ENCODE measurements around the gene RAB11FIP4.

RAB11FIP4 gene

DNA sequence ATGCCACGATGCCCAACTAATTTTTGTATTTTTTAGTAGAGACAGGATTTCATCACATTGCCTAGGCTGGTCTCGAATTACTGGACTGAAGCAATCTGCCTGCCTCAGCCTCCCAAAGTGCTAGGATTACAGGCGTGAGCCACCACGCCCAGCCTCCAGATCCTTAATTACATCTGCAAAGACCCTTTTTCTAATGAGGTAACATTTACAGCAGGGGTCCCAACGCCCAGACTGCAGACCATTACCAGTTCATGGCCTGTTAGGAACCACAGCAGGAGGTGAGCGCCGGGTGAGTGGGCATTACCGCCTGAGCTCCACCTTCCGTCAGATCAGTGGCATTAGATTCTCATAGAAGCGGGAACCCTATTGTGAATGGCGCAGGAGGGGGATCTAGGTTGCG is 4.0 kb upstream of the RAB11FIP4 start:
- DNase-seq: no peak

DNA sequence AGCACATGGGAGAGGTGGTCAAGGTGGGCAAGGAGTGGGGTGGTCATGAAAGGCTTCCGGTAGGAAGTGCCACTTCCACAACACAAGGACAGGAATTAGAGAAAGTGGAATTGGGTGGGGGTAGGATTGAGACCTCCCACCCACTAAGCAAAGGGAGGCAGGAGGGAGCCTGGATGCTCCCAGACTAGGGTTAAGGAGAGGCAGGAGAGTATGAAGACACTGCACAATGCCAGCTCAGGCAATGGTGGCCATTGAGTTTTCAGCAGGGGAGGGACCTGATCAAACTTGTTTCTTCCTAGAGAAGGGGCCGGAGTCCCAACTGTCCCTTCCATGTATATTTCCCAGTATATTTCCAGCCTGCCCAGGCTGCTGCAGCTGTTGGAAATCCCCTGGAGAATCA is 3.1 kb upstream of the RAB11FIP4 start:
- DNase-seq: no peak

DNA sequence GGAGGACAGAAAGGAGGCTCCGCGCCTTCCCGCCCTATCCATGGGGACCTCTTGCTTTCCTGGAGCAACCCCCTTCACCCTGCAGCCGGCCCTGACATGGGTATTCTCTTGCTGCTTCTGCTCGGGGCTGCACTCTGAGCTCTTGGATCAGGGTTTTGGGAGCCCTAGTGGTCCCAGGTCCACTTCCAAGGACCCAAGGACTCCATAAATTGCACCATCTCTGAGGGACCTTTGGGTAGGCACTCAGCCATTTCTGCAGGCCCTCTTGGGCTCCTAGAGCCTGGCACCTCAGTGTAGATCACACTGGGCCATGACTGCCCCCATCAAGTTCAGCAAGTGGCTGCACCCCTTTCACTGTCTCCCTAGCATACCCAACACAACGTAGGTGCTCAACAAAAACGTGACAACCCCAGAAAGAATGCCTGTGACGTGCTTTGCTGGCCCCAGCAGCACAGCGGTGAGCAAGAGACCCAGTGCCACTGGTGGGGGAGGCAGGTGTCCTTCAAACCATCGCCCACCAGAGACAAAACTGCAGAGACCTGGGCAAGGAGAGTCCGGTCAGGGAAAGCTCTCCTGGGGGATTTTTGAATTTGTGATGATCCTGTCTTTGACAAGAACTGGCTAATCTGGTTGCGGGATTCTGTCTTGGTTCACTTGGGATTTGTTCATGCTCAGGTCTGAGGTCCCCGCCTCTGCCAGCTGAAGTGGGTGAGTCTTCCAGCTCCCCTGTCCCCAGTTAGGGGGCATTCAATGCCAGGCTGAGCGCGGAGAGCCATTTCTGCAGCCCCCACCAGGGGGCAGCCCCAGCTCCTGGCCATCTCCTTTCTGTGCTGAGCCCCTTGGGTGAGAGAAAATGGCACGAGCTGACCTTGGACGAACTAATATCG is 2.5 kb upstream of the RAB11FIP4 start:
- no peak for DNase-seq

DNA sequence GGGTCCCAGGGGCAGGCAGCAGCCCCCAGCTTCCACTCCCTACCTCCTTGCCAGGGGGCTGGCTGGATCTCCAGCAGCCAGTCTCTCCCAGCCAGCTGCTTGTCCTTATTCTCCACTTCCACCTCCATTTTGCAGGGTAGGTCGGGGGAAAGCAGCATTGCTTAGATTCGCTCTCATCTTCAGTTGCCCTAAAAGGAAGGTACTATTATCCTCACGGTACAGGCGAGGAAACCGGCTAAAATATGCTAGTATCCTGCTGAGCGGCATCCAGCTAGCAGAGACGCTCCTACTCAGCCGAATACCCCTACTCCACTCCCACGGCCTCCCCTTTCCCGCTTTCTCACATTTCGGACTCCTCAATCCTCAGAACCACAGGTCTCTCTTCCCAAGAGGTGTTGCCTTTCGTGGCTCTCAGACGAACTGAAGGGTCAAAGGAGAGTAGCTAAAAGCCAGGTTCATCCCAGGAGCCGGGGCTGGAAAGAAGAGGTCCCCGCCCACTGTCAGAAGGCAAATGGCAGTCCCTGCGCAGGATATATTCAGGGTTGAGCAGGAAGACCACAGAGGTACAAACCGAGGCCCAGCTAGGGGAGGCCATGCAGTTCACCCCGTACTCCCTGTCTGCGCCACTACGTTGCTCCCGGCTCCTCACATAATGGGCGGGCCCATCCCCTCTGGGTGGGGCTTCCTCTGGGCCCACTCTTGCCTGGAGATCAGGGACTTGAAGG is 1.7 kb upstream of the RAB11FIP4 start:
- DNase-seq: no peak

DNA sequence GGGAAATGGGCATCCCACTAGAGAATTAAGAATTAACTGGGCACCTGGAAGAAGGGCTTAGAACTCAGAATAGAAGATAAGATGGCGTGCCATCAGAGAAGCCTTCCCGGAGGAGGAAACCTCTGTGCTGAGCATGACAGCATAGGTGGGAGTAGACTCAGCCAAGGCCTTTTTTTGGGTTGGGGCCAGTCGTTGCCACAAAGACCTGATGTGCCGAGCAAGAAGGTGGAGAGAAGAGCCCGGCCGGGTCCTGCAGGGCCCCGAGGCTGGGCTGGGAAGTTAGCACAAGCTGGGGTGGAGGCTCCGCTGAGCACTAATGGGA is 1.1 kb upstream of the RAB11FIP4 start:
- no peak for DNase-seq

DNA sequence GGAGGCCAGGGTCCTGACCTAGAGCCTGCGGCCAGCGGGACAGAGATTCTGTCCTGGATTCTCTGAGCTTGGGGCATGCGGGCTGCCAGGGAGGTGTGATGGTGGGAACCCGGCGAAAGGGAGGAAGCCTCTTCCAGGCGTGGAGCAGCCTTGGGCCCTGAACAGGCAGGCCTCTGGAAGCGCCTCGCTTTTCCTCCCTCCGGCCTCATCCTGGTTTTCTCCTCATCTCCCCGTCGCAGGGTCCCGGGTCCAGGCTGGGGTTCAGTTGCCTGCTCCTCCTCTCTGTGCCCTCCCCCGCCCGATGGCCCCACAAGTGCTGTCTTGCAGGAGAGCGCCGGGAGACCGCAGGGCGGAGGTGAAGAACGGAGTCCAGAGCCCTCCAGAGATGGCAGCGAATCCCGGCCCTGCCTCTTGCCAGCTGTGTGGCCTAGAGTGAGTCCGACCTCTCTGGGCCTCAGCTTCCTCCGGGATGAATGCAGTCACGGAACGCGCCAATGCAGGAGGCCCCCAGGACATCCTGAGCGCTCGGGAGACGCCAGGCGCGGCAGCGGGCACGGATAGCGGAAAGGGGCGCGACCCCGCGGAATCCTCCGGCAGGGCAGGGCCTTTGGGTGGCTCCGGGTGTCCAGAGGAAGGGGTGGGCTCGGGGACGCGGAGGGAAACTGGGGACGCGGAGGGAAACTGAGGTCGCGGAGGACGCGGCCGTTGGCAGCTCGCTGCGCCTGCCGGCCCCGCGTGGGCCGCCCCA is 553 bp upstream of the RAB11FIP4 start:
- DNase-seq: no peak

DNA sequence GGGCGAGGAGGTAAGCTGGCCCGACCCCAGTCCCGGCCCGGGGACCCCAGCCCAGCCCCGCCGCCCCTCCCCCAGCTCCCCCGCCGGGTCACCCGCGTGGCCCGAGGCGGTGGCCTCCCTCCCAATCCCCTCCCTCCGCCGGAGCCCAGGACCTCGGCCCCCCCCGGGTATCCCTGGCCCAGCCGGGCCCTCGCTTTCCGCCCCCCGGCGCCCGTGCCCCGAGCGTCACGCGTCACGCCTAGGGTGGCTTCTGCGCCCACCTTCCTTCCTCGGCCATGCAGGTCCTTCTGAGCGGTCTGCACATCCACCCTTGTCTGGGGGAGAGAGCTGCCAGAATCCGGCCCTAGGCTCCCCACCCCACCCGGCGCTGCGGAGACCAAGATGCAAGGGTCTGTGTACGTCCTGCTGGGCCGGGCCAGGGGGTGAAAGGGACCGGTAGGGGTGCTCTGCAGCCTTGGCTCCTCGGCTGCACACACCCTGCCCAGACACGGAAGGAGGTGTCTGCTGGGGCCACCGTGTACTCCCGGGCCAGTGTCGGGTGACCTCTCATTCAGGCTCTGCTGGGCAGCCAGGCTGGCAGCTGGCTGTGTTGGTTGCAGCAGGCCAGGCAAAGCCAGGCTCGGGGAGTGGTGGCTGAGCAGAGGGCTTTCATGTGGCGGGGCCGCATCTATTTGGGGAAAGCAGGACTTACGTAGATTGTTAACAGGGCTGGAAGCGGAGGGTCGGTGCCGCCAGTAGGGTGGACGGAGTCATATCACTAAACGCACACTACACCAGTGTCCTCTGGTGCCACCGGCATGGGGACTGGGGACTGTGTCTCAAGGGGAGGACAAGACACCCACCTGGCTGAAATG is 754 bp downstream of the RAB11FIP4 start:
- DNase-seq: no peak

DNA sequence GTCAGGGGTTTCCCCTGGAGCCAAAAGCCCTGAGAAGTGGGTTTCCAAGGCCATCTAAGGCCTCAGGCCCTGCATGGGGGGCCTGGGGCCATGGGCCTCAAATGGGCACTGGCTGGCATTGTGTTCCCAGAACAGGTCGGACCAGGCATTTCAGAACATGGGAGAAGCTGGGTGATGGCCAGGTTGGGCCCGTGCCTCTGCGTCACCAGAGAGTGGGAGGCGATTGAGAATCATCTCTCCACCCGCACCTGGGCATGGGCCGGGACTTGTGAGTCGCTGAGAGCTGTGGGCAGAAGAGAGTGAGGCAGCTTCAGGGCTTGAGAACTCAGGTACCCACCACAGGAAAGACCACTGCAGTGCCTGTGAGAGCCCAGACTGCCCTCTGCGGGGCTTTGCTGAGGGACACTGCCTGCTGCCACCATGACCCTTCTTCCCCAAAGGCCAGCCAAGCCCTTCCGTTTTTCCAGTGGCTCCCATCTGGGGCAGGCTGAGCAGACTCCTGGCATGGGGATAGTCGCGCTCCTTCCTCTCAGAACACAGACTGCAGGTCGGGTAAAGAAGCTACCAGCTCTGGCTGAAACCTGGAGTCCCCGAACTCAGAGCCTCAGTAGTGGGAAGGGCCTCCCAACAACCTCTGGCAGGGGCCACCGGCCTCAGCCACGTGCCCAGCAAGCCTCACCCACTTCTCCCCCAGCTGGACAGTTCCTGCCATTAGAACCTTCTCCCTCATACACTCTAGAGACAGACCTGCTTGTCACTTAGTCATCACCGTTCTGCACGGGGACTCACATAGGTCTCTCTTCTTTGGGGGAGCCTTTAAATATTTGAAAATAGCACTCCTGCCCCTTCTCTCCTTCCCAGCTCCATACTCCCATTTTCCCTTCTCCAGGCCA is 1.6 kb downstream of the RAB11FIP4 start:
- no peak for DNase-seq

DNA sequence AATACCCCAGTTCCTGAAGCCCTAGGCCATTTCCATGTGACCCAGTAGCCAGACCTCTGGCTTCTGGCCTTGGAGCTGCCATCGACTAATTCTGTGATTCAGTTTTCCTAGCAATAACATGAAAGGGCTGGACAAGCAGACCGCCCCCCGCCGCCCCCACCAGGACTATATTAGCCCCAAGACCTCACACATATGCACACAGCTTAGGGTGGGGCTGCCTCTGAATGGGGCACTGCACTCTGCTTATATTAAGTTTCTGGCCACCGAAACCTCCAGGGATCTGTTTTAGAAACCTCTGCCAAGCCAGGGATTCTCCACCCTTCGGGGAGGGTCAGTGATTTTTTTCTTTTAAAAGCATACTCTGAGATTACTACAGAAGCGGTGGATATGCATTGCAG is 2.3 kb downstream of the RAB11FIP4 start:
- no peak for DNase-seq

DNA sequence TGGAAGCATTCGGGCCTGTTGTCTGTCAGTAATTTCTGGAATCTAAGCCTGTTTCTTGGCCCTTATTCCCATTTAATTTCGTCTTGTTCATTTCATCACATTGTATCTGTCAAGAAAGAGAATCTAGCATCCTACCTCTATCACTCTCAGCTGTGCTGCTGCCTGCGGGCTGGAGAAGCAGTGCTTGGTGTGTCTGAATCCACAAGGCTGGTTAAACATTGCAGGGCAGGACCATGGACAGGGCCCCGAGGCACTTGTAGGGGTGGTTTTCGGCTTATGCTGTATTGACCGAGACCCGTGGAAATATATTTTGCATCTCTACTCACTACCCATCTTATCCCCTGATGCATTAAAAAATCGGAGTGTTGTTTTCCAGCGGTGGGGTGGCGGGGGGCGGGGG is 3.1 kb downstream of the RAB11FIP4 start:
- DNase-seq: peak; percentile 19

DNA sequence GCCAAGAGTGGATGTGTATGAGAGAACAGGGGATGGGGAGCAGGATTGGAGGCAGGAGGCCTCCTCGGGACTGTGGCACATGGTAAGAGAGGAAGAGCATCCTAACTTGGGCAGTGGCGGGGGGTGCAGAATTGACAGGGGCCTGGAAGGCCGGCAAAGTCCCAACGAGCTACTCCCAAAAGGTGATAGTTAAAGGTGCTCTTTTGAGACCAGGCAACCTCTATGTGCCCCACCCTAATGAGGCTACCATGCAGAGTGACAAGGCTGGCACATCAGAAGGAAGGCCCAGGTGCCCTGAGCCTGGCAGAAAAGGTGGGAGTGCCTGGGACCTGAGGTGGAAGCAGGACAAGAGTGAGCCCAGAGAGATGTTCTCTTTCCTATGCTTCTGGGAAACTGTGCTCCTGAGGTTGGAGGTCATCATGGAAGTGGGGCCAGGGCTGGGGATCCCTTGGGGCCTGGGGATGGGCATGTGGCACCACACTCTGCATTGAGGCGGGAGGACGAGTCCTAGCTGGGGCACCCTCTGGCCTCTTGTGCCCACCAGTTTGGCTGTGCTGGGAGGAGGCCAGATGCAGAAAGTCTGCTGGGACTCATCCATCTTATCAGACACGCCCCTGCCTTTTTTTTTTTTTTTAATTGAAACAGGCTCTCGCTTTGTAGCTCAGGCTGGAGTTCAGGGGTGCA is 5.9 kb downstream of the RAB11FIP4 start:
- no peak for DNase-seq

DNA sequence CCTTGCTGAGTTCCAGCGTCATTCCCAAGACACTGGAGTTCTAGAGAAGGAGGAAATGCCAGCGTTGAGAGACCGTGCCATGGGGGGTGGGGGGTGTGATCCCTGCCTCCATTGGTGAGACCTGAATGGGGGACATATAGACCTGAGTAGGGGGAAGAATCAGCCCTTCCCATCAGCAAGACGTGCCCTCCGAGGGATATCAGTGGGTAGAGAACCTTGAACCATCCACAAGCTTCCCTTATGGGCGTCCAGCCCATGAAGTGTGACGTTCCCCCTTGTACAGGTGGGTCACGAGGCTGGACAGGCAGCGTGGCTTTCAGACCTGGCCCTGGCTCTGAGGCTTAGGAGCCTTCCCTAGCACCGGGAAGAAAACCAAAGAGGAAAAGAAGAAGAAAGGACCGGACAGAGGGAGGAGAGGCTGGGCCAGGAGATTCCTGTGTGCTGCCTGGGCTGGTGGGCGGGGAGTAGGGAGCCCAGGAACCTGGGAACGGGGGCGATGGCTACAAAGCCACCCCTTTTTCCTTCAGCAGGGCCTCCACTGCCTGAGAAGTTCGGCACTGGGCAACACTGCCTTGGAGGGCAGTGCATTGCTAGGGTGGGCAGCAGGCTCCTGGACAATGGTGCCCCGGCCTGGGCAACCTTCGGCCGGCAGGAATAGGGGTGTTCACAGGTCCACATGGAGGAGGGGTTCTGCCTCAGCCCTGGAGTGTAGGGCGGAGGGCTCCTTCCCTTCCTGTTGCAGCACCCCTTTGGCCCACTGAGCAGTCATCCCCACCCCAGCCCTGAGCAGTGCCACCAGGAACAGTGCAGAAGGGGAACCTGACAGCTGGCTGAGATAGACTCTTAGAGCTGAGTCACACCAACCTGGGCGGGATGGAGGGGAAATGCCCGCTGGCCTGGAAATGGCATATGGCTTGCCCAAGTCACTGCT is 7.2 kb downstream of the RAB11FIP4 start:
- DNase-seq: peak; percentile 48

DNA sequence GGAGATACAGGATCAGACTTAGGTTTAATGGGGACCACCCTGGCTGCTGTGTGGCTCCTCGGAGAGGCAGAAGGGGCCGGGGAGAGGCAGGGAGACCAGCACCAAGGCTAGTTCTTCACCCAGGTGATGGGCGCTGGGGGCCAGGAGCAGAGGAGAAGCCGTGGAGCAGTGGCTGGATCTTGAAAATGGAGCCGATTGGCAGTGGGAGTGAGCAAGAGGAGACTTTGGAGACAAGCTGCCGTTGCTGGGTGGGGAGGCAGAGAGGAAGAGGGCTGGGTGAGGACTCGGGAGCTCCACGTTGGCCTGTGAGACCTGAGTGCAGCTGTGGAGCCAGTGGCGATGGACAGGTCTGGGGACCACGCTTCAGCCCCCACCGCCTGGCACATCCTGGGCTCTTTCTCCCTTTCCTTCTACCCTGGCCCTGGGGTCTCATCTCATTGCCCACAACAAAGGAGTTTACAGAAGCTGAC is 9.0 kb downstream of the RAB11FIP4 start:
- DNase-seq: no peak

DNA sequence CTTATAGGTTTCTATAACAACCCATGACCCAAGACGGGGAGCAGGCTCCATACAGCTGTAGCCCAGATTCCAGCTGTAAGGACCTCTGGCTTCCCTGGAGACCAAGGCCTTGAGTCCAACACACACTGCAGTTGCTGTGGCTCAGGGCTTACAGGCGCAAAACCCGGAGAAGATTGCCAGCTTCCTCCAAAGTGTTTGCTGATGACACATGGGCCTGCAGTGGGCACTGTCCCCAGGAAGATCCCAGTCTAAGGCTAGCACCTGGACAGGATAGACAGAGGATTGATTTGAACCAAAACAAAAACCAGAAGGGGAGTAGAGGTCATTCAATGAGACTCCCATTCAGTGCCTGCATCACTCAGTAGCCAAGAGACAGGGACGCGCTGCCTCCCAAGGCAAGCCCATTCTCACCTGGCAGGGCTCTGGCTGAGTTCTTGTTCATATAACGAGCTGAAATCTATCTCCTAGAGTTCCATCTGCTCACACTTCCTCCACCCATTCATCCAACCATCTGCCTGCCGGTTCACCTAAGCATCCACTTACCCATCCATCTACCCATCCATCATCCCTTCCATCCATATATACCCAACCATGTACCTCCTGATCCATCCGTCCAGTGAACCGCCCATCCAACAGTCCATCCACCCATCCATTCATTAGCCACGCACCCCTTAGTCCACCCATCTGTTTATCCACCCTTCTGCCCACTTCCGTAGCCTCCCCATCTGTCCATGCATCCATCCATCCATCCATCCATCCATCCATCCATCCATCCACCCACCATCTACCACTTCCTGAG is 10.2 kb downstream of the RAB11FIP4 start:
- no peak for DNase-seq

DNA sequence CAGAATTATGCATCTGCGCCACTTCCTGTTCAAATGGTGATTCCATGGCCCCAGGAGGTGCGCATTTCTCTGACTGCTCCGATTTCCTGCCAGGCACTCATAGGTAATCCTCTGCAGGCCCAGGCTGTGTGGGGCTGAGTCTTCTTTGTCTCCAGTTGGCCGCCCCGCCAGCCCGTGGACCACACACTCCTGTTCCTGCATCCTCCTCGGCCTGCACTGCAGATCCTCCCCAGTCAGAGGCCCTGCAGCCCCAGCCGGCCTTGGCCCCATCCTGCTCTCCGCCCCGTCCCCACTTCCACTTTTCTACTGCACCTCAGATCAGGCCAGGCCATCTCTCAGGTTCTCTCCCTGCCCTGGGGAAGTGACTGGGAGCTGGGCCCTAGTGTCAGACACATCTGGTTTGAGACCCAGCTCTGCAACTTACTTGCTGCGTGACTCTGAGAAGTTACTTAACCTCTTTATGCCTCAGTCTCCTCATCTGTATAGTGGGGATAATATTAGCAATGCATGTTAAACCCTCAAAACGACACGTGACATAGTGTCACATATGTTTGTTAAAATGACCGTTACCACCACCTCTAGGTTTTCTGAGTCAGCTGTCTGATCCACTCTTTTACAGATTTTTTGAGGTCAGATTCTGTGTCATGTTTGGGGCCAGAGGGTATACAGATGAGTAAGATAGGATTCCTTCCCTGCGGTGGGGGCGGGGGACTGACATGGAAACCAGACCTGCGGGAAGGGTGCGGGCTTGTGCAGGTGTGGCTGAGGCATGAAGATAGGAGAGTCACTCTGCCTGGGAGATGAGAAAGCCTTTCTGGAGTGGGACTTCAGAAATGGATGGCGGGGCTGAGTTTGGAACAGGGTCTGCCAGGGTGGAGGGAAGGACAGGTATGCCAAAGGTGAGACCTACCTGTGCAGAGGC is 12.8 kb downstream of the RAB11FIP4 start:
- DNase-seq: no peak

DNA sequence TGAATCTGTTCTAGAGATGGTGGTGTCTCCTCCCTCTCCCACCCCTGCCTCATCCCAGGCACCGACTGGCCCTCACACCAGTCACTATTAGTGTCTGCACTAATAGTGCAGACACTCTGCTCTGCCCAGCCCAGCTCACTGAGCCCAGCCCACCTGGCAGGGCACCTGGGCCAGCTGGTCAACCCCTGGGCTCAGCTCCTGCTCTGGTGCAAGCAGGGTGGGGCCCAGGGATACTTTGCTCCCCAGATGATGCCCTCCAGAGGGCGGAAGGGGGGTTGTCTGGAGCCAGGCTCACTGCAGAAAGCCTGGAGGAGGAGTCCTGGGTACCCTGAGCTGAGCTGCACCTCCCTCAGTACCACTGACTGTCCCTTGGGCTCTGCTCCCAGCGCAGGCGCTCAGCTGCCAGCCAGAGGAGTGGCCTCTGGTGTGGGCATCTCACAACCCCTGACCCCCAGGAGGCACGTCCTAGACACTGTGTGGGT is 14.5 kb downstream of the RAB11FIP4 start:
- DNase-seq: no peak

DNA sequence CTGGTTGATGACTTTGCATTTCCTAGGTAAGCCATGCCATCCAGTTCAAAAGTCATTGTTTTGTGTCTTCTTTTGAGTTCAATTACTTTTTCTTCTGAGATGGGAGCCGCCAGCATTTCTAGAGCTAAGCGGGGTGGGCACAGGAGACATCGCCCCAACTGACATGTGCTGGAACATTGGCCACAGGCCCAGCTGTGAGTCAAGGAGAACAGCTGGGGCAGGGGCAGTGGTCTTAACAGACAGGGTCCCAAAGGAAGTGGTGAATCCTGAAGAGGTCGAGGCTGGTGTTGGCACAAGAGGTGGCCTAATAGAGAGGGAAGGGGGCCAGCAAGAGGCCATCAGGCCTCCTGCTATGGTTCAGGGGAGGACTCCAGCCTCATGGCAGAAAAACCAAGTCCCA is 17.1 kb downstream of the RAB11FIP4 start:
- DNase-seq: no peak
